ENCODE measurements around the gene LGALS3BP. TPM values are rescaled to one million over a fixed set of nuclear protein-coding genes. Genes with fewer than 3 reads are reported as not detected.

LGALS3BP gene
- total RNA-seq, 1 experiment from 2014 or later: 57.9 TPM

DNA sequence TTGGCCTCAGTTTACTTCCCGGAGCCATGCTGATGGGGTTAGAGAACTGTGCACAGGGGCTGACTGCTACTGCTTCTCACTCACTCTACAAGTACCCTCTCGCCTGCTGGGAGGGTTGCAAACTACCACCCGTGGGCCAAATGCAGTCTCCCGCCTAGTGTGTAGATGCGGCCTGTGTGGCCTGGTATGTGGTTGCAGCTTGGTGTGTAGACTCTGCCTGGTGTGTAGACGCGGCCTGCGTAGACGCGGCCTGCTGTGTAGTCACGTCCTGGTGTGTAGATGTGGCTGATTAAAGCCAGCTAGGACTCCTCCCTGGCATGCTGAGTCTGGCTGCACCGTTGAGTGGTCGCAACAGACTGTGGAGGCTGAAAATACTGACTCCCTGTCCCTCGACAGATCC lies 22.6 kb upstream of the LGALS3BP start (continued):
- TF ChIP-seq ZNF263 (CRISPR knock-in tag; IDR thresholded peaks at IDR 0.05; ENCODE audit: low read depth) (no peak), SMAD4 (CRISPR knock-in tag; IDR thresholded peaks at IDR 0.05) (no peak), CTCF (IDR thresholded peaks at IDR 0.05) (no peak), TEAD1 (CRISPR knock-in tag; IDR thresholded peaks at IDR 0.05) (no peak), ARID4B (CRISPR knock-in tag; IDR thresholded peaks at IDR 0.05; ENCODE audit: borderline replicate concordance) (no peak), E2F5 (CRISPR knock-in tag; IDR thresholded peaks at IDR 0.05) (no peak)
- TF ChIP-seq, protein P1, sequence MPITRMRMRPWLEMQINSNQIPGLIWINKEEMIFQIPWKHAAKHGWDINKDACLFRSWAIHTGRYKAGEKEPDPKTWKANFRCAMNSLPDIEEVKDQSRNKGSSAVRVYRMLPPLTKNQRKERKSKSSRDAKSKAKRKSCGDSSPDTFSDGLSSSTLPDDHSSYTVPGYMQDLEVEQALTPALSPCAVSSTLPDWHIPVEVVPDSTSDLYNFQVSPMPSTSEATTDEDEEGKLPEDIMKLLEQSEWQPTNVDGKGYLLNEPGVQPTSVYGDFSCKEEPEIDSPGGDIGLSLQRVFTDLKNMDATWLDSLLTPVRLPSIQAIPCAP (CRISPR knock-in tag; IDR thresholded peaks at IDR 0.05): no peak

- Mint-ChIP-seq H3K4me1 (no peaks in the 10 kb centered on the region), H3K36me3 (peaks cover 11% of the 10 kb centered on the region), H3K9me3 (no peaks in the 10 kb centered on the region), H3K27ac (no peak overlapping the region), H3K27me3 (ENCODE audit: low read depth) (peaks cover 62% of the 10 kb centered on the region), H3K4me3 (no peak overlapping the region)
- POLR2A ChIA-PET: no interaction called here
- no peak for ATAC-seq
- CTCF ChIA-PET: interaction anchor here (0.6 kb wide), 2 partner anchors 21 to 438 kb away, joined by 3 to 4 read pairs; no protein-coding TSS in a partner anchor
- no peak for DNase-seq (ENCODE audit: low spot score)
- TF ChIP-seq ZBTB21 (CRISPR knock-in tag; IDR thresholded peaks at IDR 0.05; ENCODE audit: borderline replicate concordance) (no peak), CBFB (CRISPR knock-in tag; IDR thresholded peaks at IDR 0.05; ENCODE audit: low read depth) (no peak), NR1H2 (CRISPR knock-in tag; IDR thresholded peaks at IDR 0.05) (no peak), CDX4 (CRISPR knock-in tag; IDR thresholded peaks at IDR 0.05; ENCODE audit: borderline replicate concordance) (no peak), CREB1 (CRISPR knock-in tag; IDR thresholded peaks at IDR 0.05) (no peak), AR (CRISPR knock-in tag; IDR thresholded peaks at IDR 0.05) (no peak), ZNF138 (CRISPR knock-in tag; conservative IDR thresholded peaks at IDR 0.05) (no peak), MYBL2 (CRISPR knock-in tag; IDR thresholded peaks at IDR 0.05) (no peak), FOXP1 (CRISPR knock-in tag; IDR thresholded peaks at IDR 0.05; ENCODE audit: borderline replicate concordance) (no peak), ZNF219 (CRISPR knock-in tag; IDR thresholded peaks at IDR 0.05; ENCODE audit: borderline replicate concordance) (no peak)
- TF ChIP-seq, protein P2, sequence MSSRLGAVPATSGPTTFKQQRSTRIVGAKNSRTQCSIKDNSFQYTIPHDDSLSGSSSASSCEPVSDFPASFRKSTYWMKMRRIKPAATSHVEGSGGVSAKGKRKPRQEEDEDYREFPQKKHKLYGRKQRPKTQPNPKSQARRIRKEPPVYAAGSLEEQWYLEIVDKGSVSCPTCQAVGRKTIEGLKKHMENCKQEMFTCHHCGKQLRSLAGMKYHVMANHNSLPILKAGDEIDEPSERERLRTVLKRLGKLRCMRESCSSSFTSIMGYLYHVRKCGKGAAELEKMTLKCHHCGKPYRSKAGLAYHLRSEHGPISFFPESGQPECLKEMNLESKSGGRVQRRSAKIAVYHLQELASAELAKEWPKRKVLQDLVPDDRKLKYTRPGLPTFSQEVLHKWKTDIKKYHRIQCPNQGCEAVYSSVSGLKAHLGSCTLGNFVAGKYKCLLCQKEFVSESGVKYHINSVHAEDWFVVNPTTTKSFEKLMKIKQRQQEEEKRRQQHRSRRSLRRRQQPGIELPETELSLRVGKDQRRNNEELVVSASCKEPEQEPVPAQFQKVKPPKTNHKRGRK (CRISPR knock-in tag; IDR thresholded peaks at IDR 0.05; ENCODE audit: borderline replicate concordance): no peak
- TF ChIP-seq, protein P3, sequence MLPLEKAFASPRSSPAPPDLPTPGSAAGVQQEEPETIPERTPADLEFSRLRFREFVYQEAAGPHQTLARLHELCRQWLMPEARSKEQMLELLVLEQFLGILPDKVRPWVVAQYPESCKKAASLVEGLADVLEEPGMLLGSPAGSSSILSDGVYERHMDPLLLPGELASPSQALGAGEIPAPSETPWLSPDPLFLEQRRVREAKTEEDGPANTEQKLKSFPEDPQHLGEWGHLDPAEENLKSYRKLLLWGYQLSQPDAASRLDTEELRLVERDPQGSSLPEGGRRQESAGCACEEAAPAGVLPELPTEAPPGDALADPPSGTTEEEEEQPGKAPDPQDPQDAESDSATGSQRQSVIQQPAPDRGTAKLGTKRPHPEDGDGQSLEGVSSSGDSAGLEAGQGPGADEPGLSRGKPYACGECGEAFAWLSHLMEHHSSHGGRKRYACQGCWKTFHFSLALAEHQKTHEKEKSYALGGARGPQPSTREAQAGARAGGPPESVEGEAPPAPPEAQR (CRISPR knock-in tag; IDR thresholded peaks at IDR 0.05): no peak
- TF ChIP-seq, protein P1 (CRISPR knock-in tag; IDR thresholded peaks at IDR 0.05): no peak
These were observed 21.7 kb upstream of the LGALS3BP start for GRCh38 chr17:79001190-79002020.

Measured in WTC11 (cell line).